Activated naive CD4-positive, alpha-beta T cell treated with Interleukin-2 at 50 U/mL for 16 hours (primary cell): ENCODE data around the gene SMYD3.

Source experiments
- DNase-seq: peaks from one replicate; pipeline ENCODE4 v3.0.0-alpha.2; 2020

The SMYD3 gene

DNA sequence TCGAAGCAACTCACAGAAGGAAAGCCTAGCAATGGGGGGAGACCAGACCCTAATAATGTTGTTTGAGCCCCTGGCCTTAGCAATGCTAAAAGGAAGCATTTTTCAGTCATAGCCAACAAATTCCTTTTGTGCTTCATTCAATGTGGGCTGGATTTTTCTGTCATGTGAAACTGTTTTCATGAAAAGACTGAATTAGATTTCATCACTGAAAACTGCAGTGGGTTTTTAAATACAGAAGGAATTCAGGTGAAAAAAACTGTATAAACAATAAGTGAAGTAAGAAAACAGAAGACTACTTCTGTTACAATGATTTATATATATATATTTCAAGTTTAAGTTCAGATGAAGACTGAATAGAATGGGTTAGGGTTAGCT, 204.8 kb downstream of the SMYD3 start:
- no peak for DNase-seq

DNA sequence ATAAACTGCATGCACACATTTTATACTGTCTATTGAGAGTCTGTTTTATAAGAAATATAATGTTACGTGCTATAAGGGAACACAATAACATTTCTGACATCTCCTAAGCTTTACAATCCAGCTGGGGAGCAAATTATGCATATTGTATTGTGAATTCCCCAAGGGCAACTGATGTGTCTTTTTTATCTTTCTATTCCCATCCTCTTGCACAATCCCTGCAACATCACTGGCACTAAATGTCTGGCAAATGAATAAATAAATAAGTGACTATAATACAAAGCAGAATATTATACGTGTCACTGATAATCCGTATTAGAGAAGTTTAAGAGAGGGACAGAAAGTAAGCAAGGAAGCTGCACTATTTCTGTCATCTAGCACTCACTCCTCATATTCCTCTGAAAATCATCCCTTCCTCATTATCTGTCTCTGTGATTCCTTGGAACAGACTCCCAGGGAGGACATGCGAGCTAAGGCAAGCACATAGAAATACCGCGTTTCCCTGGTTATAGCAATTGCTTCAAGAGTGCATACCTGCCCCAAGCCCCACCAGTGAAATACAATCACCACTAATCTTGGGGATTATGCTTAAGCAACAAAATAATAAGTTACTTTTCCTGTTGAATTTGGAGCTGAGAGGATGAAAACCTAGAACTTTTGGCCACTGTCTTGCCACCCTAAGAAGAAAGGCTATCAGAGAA, 205.4 kb downstream of the SMYD3 start:
- no peak for DNase-seq

DNA sequence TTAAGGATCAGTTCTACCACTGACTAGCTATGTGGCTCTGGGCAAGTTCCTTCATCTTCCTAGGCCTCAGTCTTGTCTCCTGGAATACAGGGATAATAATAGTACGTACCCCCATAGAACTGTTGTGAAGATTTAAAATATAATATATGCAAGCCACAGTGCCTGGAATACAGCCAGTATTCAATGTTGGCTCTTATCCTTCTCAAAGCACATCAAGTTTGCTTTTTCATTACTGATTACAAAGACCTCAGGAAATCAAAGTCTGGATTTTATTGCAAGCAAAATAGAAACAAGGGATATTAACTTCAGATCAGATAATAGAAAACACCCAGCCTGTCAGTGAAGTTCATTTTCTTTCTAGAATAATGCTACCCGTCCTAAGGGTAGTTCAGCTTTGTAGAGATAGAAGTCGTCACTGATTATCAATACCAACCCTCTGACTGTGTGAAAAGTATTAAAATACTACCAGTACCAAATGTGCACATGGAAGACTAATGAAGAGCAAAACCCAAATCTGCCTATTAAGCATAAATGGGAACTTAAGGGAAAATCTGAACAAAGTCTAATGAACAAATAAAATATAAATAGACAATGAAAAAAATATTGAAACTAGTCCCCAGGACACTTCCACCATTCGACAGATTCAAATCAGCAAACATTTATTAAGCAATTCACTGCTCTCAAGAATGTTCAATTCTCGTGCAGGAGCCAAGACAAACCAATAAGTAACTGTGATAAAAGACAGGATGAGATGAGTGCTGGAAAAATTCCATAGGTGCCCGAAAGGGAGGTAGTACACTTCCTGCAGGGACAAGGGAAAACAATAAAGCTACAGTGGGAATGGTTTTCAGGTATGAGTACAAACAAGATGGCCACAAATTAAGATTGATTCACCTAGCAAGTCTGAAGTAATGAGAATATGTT, 206.2 kb downstream of the SMYD3 start:
- no peak for DNase-seq

DNA sequence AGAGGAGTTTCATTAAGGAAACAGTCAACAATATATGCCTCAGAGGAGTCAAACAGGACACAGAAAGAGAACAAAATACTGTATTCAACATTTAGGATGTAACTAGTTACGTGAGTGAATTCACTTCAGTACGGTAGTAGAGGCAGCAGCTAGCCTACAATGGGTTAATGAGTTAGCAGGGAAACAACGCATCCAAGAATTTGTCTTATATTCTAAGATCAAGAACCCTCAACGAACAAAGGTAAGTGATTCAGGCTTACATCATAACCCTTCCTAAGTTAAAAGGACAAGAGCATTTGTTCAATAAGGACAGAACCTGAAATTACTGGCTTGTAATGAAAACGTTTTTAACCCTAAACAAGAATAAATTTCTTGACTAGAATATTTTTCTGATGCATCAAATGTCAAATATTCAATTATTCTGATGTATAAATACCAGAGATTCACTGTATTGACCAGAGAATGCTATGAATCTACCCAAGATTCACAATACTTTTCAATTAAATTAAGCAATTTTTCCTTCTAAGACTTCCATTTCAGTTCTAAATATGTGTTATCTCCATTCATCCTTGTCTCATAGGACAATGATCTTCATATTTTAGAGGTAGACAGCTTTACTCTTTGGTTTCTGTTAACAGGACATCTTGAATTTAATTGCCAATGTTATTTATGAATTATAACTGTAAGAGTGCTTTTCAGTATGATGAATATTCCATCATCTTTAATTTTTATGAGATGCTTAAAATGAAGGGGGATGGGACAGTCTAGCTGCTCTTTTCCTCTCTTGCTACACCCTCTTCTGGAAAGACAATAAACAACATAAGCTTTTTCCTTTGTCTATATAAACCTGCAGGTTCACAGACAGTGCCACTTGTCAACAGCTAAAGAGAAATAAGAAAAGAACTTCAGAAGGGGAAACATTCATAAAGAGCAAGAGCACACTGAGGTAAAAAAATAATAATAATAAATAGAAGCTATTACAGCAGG, 209.5 kb downstream of the SMYD3 start:
- DNase-seq, result no peak

DNA sequence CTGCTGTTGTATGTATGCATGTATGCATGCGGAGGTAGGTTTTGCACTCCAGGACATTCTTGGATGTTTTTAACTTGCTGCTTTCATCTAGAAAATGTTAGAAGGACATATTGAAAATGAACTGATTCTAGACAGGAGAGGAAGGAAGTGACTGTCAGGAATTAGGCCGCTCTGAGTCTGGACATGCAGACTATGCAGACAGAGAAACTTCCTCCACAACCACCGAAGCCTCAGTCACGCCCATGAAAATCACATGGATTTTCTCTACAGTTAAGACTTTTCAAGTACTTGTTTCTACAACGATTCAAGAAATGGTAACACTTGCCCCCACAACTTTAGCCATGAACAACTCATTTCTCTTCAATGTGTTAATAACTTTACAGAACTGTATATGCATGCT, 211.1 kb downstream of the SMYD3 start:
- no peak for DNase-seq

DNA sequence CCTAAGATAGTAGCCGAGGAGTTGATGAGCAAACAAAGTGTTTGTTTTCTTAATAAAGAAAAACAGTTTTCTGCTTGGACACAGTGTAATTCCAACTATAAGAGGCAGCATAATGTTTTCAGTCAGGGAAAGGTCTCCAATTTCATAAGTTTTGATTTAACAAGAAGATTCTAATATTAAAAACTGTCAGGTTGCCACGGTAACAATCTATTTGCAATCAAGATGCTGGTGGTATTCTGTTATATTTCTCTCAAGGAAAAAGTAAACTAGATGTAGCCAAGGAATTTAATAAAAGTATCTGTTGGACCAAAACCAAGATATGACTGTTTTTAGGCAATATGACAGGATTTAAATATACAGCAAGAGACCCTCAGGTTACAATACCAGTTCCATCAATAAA, 211.7 kb downstream of the SMYD3 start:
- no peak for DNase-seq

DNA sequence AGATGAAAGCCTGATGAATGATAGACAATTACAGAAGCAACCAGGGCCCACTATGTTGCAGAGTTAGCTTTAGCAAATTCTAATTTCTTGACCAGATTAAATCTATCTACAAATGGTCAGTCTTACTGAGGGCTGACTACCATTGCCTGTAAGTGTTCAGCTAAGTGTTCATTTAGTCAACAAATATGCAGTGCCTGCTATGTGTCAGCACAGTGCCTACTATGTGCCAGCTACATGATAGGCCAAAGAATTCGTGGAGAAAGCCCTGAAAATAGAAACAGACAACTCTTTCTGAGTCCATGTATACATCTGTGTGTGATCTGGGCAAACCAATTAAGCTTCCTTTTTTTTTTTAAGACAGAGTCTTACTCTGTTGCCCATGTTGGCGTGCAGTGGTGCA, 212.8 kb downstream of the SMYD3 start:
- DNase-seq, result no peak

DNA sequence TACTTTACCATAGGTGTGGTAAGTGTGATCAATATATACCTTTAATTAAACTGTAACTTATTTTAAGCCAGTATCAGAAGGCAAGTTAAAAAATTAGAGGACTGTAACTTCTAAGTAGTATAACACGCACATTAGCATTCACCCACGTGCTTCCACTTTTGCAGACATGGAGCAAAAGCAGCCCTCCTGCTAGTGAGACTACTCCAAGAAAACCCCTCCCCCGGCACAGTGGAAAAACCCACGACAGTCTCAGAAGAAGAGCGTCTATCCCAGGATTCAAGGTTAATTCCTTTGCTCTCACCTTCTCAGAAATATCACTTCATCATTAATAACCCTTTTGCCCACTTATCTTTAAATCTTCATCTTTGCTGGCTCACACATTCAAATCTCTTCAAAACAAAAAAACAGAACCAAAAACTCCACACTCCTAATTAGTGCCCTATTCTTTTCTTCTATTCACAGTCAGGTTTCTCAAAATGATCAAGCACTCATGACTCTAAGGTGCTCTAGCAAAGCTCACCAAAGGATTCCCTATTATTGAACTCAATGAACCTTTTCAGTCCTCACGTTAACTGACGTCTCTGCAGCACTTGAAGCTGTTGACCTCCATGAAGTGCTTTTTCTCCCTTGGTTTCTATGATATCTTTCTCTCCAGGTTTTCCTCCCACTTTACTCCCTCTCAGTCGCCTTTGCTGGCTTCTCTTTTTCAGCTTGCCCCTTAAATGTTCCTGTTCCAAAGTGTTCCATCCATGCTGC, 213.5 kb downstream of the SMYD3 start:
- no peak for DNase-seq

DNA sequence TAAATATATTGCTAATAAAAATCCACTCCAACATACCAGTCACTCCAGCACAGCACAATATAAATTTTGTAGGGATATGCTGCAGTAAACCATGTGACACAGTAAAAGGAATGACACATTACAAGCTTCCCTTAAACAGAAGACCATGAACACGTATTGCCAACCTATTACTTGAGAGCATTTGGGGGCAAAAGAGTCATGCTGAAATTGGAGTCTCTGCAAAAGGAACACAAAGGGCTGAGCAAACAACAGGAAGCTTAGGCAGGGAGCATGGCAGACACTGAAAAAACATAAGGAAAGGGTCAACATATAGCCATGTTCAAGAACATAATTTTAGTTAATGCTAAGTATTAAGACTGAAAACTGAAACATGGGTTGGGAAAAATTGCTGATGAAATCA, 214.5 kb downstream of the SMYD3 start:
- no peak for DNase-seq

DNA sequence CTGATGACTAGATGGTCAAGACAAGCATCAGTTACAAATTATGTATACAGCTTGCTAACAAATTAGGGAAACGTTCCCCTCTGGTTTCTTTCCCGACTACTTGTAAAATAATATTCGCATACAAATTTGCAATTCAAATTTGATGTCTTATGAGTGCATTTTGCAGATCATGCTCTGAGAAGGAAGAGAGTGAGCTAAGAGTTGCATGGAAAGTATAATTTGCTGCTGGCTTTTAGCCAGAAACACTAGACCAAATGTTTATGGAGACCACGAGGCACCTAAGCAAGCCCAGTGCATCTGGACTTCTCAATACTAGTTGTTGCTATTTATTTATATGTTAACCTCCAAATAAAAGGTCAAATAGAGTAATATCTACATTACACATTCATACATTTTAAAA, 216.0 kb downstream of the SMYD3 start:
- DNase-seq, result no peak

DNA sequence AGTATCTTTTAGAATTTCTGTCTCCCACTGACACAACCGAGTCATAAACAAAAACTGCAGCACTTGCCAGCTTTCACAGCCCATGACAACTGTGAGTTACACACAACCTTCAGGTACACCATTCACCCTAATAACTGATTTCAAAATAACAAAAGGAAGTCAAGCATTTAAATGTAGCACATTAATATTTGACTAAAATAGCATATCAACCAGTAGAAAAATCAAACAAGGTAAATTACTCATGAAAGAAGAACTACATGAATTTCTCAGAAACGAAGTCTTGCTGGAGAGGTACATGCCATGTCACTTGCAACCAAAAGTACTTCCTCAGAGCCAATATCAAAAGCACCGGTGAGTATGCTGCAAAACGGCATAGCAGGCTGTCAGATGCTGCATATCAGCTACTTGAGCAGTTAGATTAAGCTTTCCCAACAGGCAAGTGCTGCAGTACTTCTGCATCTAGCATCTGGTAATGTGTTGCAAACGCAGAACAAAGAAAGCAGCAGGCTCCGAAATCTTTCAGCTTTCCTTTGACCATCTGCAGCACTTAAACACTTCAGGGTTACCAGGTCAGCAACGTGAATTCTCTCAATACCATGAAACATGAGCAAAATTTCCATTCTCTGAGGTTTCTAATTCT, 223.2 kb downstream of the SMYD3 start:
- no peak for DNase-seq

DNA sequence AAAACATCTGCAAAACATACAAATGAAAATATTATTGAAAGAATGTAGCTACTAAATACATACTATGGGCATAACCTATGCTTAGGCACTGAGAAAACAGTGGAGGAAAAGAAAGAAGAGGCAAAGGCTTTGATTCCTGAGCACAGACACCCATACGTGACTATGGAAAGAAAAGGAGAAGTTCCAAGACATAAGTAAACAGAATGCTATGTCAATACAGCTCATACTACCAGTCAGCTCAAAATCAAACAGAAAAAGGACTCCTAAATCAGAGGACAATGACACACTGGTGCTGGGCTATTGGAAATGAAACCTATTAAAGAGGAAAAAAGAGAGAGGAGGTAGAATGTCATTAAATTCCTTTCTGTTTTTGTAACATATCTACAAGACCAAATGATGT, 225.4 kb downstream of the SMYD3 start:
- DNase-seq, result no peak

DNA sequence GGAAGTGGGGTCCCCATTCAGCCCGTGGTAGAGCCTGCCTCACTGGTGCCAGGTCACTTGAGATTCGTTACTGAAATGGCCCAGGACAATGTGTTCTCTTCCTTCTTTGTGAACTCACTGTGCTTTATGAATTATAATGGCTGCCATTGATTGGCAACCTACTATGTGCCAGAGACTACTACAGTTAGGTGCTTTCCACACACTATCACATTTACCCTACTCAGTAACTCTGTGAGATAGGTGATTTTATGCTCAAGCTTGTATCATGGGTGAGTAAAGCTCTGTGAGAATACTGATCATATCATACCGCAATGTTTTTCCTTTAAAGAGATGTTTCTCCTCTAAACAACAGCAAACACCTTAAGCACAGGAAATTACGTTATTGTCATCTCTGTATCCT, 225.9 kb downstream of the SMYD3 start:
- DNase-seq, result no peak

DNA sequence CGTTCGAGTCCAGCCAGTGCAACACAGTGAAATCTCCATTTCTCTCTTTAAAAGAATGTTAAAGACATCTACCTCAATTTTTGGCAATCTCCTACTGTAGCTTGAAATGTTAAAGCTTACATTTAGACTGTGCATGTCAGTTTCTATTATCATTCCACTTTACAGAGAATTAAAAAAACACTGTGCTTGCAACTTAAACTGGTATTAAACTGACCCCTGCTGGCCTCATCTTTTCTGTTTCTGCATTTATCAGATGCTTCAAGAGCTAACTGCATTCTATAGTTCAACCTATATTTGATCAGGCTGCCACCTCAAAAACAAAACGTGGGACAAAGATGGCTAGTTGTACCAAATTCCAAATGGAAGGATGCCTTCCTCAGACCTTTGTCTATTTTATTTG, 226.5 kb downstream of the SMYD3 start:
- DNase-seq, result no peak

DNA sequence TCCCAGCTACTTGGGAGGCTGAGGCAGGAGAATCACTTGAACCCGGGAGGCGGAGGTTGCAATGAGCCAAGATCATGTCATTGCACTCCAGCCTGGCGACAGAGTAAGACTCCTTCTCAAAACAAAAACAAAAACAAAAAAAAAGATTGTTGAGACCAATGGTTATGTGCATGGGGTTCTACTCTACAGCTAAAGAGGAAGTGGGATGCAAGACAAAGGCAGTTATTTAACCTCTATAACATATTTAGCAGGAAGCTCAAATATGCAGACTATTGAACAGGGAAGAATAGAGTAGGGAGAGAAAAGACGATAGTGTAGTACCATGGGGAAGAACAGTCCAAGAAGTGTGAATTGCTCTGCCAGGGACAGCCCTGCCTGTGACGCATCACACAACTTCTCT, 227.7 kb downstream of the SMYD3 start:
- DNase-seq, result no peak

DNA sequence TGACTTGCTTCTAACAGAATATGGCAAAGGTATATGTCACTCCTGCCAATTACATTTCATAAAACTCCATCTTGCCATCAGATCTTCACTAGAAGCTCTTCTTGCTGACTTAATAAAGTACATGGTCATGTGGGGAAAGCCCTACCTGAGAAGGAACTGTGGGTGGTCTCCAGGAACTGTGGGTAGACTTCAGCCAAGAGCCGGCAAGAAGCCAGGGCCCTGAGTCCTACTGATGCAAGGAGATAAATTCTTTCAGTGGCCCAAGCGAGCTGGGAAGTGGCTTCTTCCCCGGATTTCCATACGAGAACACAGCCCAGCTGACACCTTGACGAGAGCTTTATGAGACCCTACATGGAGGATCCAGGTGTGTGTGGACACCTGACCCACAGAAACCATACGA, 228.7 kb downstream of the SMYD3 start:
- no peak for DNase-seq

DNA sequence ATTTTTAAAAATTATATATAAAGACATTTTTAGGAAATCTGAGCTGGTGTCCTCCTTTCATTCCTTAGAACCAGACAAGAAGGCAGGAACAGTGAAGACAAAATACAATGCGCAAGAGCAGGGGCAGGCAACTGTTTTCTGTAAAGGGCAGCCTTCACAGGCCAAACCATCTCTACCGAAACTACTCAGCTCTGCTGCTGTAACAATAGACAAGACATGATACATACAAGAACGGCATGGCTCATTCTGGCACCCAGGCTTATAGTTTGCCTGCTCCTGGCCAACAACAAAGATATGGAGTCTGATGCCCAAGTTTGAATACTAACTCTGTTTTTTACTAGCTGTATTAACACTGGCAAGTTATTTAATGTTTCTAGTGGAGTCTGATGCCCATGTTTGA, 232.0 kb downstream of the SMYD3 start:
- no peak for DNase-seq

DNA sequence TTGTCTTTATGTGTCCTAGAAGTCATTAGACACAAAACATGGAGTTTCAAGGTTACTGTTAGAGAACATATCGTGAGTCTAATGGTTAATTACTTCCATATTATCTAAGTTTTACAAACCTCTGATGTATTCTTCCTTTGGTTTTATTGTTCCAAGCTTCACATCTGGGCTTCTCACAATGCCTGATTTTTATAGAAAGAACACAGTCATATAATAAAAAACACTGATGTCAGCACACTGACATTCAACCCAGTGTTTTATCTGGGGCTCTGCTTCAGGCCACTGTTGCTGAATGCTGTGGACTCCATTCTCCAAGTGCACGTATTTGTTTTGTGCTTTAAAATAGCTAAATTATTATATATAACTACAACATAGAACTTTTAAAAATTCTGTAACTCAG, 232.9 kb downstream of the SMYD3 start:
- DNase-seq, result no peak

DNA sequence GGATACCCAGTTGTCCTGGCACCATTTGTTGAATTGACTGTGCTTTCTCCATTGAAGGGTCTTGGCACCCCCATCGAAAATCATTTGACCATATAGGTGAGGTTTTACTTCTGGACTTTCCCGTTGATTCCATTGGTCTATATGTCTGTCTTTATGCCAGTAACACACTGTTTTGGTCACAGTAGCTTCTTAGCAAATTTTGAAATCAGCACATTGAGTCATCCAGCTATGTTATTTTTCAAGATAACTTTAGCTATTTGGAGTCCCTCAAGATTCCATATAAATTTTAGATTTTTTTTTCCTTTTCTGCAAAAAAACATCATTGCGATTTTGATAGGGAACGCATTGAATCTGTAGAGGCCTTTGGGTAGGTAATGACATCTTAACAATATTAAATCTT, 235.6 kb downstream of the SMYD3 start:
- no peak for DNase-seq

DNA sequence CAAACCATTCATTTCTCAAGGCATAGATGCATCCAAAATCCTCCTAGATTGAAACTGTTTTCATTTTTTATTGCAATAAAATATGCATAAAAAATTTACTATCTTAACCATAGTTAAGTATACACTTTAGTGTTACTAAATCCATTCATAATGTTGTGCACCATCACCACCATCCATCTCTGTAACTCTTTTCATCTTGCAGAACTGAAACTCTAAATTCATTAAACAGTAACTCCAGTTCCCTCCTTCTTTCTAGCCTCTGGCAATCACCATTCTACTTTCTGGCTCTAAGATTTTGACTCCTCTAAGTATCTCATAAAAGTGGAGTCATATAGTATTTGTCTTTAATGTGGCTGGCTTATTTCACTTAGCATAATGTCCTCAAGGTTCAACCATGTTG, 236.8 kb downstream of the SMYD3 start:
- DNase-seq, result no peak

DNA sequence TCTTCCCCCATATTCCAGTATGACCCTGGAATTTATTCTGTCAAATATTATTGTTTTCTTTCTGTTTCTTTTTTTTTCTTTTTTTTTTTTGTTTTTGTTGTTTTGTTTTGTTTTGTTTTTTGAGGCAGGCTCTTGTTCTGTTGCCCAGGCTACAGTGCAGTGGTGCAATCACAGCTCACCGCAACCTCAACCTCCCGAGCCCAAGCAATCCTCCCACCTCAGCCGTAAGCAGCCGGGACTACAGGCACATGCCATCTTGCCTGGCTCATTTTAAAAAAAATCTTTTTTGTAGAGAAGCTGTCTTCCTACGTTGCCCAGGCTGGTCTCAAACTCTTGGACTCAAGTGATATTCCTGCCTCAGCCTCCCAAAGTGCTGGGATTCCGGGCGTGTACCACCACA, 237.6 kb downstream of the SMYD3 start:
- no peak for DNase-seq

DNA sequence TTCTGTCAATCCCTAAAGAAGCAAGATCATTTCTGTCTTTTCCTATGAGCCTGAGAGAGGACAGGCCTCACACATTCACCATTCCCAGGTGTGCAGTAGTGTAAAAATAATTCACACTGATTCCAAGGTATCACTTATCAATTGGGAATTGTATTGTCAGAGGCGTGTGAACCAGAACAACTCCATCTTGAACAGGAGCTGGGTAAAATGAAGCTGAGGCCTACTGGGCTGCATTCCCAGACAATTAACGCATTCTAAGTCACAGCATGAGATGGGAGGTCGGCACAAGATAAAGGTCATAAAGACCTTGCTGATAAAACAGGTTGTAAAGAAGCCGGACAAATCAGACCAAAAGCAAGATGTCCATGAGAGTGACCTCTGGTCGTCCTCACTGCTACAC, 239.2 kb downstream of the SMYD3 start:
- no peak for DNase-seq
